ENCODE results near the gene PCDHGA11. TPM values are rescaled to one million over a fixed set of nuclear protein-coding genes. Genes with fewer than 3 reads are reported as not detected.

PCDHGA11 gene
- total RNA-seq, 4 donors from 2014 or later: 3.4 to 6.2 (median 4.2) TPM

DNA sequence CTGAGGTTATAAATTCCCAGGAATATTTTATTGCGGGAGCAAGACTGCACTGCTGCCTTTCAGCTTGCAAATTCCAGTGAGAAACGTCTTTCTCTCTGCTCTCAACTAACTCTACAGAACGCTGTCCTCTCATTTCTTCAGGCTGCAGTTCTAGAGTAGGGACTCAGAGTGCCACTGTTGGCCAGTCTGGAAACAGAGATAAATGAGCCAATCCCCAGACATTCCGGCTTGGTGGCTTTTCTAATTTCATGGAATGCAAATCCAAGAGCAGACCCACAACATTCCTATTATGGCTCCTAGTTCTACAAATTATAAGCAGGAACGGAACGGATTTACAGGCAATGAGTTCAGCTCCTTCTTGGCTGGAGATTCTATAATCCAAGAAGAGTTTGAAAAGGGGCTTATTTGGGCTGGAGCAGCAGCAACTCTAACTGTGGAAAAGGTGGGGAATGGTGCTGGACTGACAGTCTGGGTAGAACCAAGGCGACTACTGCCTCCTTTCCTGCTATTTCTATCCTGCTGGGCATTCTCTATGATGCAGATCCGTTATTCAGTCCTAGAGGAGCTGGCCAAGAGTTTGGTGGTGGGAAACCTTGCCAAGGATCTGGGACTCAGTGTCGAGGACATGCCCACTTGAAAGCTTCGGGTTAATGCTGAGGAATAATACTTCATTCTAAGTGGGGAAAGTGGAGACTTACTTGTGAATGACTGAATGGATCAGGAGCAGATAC is 18.7 kb downstream of the PCDHGA11 start:
- TF ChIP-seq, protein P1, sequence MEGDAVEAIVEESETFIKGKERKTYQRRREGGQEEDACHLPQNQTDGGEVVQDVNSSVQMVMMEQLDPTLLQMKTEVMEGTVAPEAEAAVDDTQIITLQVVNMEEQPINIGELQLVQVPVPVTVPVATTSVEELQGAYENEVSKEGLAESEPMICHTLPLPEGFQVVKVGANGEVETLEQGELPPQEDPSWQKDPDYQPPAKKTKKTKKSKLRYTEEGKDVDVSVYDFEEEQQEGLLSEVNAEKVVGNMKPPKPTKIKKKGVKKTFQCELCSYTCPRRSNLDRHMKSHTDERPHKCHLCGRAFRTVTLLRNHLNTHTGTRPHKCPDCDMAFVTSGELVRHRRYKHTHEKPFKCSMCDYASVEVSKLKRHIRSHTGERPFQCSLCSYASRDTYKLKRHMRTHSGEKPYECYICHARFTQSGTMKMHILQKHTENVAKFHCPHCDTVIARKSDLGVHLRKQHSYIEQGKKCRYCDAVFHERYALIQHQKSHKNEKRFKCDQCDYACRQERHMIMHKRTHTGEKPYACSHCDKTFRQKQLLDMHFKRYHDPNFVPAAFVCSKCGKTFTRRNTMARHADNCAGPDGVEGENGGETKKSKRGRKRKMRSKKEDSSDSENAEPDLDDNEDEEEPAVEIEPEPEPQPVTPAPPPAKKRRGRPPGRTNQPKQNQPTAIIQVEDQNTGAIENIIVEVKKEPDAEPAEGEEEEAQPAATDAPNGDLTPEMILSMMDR (IDR thresholded peaks at IDR 0.05; ENCODE audit: low read depth): no peak

DNA sequence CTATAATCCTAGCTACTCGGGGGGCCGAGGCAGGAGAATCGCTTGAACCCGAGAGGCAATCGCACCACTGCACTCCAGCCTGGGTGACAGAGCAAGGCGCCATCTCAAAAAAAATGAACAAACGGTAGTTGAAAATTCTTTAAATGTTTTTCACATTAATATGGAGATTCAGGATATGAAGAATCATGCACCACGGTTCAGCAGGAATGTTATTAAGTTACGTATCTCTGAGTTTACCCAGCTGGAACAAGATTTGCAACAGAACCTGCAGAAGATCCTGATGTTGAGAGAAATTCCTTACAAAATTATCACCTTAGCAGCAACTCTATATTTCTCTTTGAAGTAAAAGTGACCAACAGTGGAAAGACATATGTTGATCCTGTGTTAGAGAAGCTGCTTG is 19.5 kb downstream of the PCDHGA11 start:
- TF ChIP-seq, protein P1 (IDR thresholded peaks at IDR 0.05; ENCODE audit: low read depth): no peak

DNA sequence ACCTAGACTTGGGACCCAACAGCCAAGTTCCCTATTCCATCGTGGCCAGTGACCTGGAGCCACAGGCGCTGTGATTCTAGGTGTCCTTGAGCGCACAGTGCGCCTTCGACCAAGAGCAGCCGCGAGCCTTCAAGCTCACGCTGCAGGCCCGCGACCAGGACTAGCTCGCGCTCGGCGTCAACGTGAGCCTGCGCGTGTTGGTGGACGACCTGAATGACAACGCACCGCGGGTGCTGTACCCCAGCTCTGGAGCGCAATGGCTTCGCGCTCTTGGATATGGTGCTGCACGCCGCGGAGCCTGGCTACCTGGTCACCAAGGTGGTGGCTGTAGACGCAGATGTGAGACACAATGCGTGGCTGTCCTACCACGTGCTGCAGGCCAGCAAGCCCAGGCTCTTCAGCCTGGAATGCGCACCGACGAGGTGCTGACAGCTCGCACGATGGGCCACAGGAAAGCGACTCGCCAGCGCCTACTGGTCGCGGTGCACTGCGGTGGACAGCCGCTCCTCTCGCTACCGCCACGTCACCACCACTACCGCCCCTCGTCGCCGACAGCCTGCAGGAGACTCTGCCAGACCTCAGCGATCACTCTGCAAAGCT is 20.8 kb downstream of the PCDHGA11 start:
- TF ChIP-seq, protein P1 (IDR thresholded peaks at IDR 0.05; ENCODE audit: low read depth): no peak

DNA sequence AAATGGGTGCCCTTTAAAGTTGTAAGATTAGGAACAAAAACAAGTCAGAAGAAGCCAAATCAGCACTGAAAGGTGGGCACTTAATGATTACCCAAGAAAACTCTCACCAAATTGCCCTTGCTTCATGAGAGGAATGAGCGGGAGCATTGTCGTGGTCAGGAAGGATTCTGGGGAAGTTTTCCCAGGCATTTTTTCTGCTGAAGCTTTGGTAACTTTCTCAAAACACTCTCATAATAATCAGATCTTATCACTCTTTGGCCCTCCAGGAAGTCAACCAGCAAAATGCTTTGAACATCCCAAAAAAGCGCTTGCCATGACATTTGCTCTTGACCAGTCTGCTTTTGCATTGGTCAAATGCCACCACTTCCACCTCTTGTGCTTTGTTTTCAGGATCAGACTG is 44.5 kb downstream of the PCDHGA11 start:
- TF ChIP-seq, protein P1 (IDR thresholded peaks at IDR 0.05; ENCODE audit: low read depth): no peak

Other genes starting within 250 kb of the PCDHGA11 start
- 1 to 10 TPM in 3 of 4 donors, under 1 TPM in 1; 0.49 to 1.5 (median 1.3) TPM for gene PCDHB7, start 248.4 kb upstream of the PCDHGA11 start, total RNA-seq
- 1 to 10 TPM in 1 of 4 donors, under 1 TPM in 3; 0.38 to 1.1 (median 0.67) TPM for gene PCDHB8, start 243.3 kb upstream of the PCDHGA11 start, total RNA-seq
- gene PCDHB16, start 238.7 kb upstream of the PCDHGA11 start, total RNA-seq: 1 to 10 TPM; 2.2 to 4.9 (median 2.7) TPM
- gene PCDHB9, start 233.9 kb upstream of the PCDHGA11 start, total RNA-seq: 1 to 10 TPM; 1.0 to 2.4 (median 2.1) TPM
- gene PCDHB10, start 228.7 kb upstream of the PCDHGA11 start, total RNA-seq: 1 to 10 TPM; 2.4 to 4.7 (median 2.4) TPM
- gene PCDHB11, start 221.4 kb upstream of the PCDHGA11 start, total RNA-seq: 1 to 10 TPM; 1.4 to 3.5 (median 2.1) TPM
- 1 to 10 TPM; 1.0 to 3.1 (median 2.3) TPM for gene PCDHB12, start 212.3 kb upstream of the PCDHGA11 start, total RNA-seq
- 1 to 10 TPM; 1.9 to 3.8 (median 2.8) TPM for gene PCDHB13, start 207.1 kb upstream of the PCDHGA11 start, total RNA-seq
- gene PCDHB14, start 197.7 kb upstream of the PCDHGA11 start, total RNA-seq: 1 to 10 TPM; 1.8 to 3.8 (median 2.1) TPM
- 1 to 10 TPM in 2 of 4 donors, under 1 TPM in 2; 0.34 to 1.9 (median 0.96) TPM for gene PCDHB15, start 175.7 kb upstream of the PCDHGA11 start, total RNA-seq
- 1 to 10 TPM in 2 of 4 donors, under 1 TPM in 2; 0.85 to 2.3 (median 1.0) TPM for gene SLC25A2, start 117.0 kb upstream of the PCDHGA11 start, total RNA-seq
- gene TAF7, start 100.3 kb upstream of the PCDHGA11 start, total RNA-seq: 10 to 100 TPM; 41.1 to 77.9 (median 50.1) TPM
- gene PCDHGA1, start 90.5 kb upstream of the PCDHGA11 start, total RNA-seq: under 1 TPM; under 0.01 to 0.38 (median 0.33) TPM
- gene PCDHGA2, start 82.3 kb upstream of the PCDHGA11 start, total RNA-seq: 1 to 10 TPM; 2.3 to 6.5 (median 2.6) TPM
- 1 to 10 TPM; 1.8 to 3.6 (median 2.4) TPM for gene PCDHGA3, start 77.2 kb upstream of the PCDHGA11 start, total RNA-seq
- gene PCDHGB1, start 71.0 kb upstream of the PCDHGA11 start, total RNA-seq: 1 to 10 TPM in 3 of 4 donors, under 1 TPM in 1; 0.75 to 2.3 (median 1.5) TPM
- 1 to 10 TPM; 2.7 to 4.0 (median 3.5) TPM for gene PCDHGA4, start 66.0 kb upstream of the PCDHGA11 start, total RNA-seq
- 1 to 10 TPM; 2.1 to 5.3 (median 3.8) TPM for gene PCDHGB2, start 61.1 kb upstream of the PCDHGA11 start, total RNA-seq
- gene PCDHGA5, start 56.9 kb upstream of the PCDHGA11 start, total RNA-seq: 1 to 10 TPM; 2.7 to 5.8 (median 3.3) TPM
- gene PCDHGB3, start 50.8 kb upstream of the PCDHGA11 start, total RNA-seq: 1 to 10 TPM; 1.5 to 4.4 (median 1.9) TPM
- gene PCDHGA6, start 47.2 kb upstream of the PCDHGA11 start, total RNA-seq: 1 to 10 TPM; 3.1 to 6.2 (median 3.4) TPM
- gene PCDHGA7, start 38.3 kb upstream of the PCDHGA11 start, total RNA-seq: 1 to 10 TPM; 1.8 to 5.1 (median 3.7) TPM
- gene PCDHGB4, start 33.4 kb upstream of the PCDHGA11 start, total RNA-seq: 1 to 10 TPM; 2.3 to 4.1 (median 3.1) TPM
- 1 to 10 TPM; 1.5 to 2.8 (median 1.5) TPM for gene PCDHGA8, start 28.4 kb upstream of the PCDHGA11 start, total RNA-seq
- gene PCDHGB5, start 23.1 kb upstream of the PCDHGA11 start, total RNA-seq: 1 to 10 TPM; 5.3 to 7.0 (median 6.7) TPM
- 1 to 10 TPM; 4.1 to 8.3 (median 5.6) TPM for gene PCDHGA9, start 18.3 kb upstream of the PCDHGA11 start, total RNA-seq
- gene PCDHGB6, start 13.0 kb upstream of the PCDHGA11 start, total RNA-seq: 1 to 10 TPM; 4.6 to 7.7 (median 5.8) TPM
- gene PCDHGA10, start 8.1 kb upstream of the PCDHGA11 start, total RNA-seq: 1 to 10 TPM; 4.4 to 6.0 (median 4.6) TPM
- 10 to 100 TPM in 1 of 4 donors, 1 to 10 TPM in 3; 7.2 to 10.4 (median 8.2) TPM for gene PCDHGB7, start 3.4 kb upstream of the PCDHGA11 start, total RNA-seq
- 1 to 10 TPM; 3.8 to 9.2 (median 5.7) TPM for gene PCDHGA12, start 9.5 kb downstream of the PCDHGA11 start, total RNA-seq
- gene PCDHGC3, start 54.9 kb downstream of the PCDHGA11 start, total RNA-seq: 10 to 100 TPM; 16.5 to 35.4 (median 30.4) TPM
- gene PCDHGC4, start 64.0 kb downstream of the PCDHGA11 start, total RNA-seq: 10 to 100 TPM in 1 of 4 donors, 1 to 10 TPM in 3; 1.0 to 10.9 (median 1.9) TPM
- 1 to 10 TPM in 2 of 4 donors, under 1 TPM in 2; 0.82 to 1.8 (median 1.2) TPM for gene PCDHGC5, start 68.0 kb downstream of the PCDHGA11 start, total RNA-seq
- 10 to 100 TPM; 48.2 to 65.0 (median 55.0) TPM for gene DIAPH1, start 197.9 kb downstream of the PCDHGA11 start, total RNA-seq
- gene HDAC3, start 215.8 kb downstream of the PCDHGA11 start, total RNA-seq: 10 to 100 TPM; 37.7 to 49.1 (median 40.3) TPM
- 1 to 10 TPM in 2 of 4 donors, under 1 TPM in 2; 0.49 to 1.9 (median 1.4) TPM for gene RELL2, start 215.9 kb downstream of the PCDHGA11 start, total RNA-seq
- gene FCHSD1, start 230.4 kb downstream of the PCDHGA11 start, total RNA-seq: 10 to 100 TPM in 3 of 4 donors, 1 to 10 TPM in 1; 4.4 to 23.1 (median 16.3) TPM

All from subcutaneous adipose tissue (tissue), 4 donors.